Measurements from ENCODE around the gene SLC25A30. TPM values are rescaled to one million over a fixed set of nuclear protein-coding genes. Genes with fewer than 3 reads are reported as not detected.
"Not testable (repeated sequence)": the region's sequence is repeated elsewhere in the genome, so short reads cannot be mapped to it uniquely, and the experiment has no call there.

SLC25A30 gene
- total RNA-seq, 1 donor from 2014 or later, result 28.8 TPM

DNA sequence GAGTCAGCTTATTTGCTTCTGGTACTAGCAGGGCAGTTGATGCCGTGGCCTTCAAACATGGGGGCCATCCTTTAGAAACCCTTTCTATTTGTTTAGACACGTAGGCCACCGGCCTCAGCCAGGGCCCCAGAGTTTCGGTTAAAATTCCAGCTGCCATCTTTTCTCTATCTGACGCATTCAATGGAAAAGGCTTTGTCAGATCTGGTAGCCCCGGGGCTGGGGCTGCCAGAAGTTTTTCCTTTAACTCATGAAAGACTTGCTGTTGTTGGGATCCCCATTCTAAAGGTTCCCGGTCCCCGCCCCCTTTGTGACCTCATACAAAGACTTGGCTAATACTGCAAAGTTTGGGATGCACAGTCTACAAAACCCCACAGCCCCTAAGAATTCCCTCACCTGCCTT is 41.5 kb downstream of the SLC25A30 start:
- ATAC-seq; DNase-seq (ENCODE audit: low spot score); intact Hi-C loops (cut with DNase I): not testable (repeated sequence)

DNA sequence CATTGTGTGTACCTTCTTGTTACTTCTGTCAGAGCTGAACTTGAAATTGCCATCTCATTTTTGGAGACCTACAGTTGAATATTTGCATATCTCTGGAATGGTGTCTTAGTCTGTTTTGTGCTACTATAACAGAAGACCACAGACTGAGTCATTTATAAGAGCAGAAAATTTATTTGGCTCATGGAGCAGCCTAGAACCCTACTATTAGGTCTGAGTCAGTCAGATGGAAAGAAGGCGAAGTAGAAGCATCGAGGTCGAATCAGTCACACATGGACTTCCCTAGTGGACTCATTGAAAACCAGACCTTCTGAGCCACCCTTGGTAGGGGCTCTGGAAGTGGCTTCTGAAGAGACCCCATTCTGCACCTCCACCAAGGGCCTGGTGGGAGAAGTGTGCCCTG is 43.3 kb downstream of the SLC25A30 start:
- DNase-seq (ENCODE audit: low spot score) (no peak), ATAC-seq (no peak)
- intact Hi-C loops (cut with DNase I), result no loop called here

DNA sequence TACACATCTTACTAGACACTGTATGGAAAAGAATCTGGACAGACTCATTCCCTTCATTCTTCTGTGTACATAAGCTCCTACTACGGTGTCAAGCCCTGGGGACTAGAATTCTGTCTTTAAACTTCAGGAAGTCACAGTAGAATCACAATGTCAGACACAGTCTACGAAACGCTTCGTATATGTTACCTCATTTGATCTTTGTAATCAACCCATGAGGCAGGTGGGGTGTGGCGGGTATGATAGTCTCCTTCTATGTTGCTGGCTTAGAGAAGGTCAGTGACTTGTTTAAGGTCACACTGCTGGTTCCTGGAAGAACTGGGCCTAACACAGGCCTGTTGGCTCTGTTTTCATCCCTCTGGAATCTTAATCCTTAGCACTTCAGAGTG is 45.0 kb downstream of the SLC25A30 start:
- DNase-seq (ENCODE audit: low spot score), result no peak
- intact Hi-C loops (cut with DNase I), result no loop called here
- ATAC-seq, result no peak

DNA sequence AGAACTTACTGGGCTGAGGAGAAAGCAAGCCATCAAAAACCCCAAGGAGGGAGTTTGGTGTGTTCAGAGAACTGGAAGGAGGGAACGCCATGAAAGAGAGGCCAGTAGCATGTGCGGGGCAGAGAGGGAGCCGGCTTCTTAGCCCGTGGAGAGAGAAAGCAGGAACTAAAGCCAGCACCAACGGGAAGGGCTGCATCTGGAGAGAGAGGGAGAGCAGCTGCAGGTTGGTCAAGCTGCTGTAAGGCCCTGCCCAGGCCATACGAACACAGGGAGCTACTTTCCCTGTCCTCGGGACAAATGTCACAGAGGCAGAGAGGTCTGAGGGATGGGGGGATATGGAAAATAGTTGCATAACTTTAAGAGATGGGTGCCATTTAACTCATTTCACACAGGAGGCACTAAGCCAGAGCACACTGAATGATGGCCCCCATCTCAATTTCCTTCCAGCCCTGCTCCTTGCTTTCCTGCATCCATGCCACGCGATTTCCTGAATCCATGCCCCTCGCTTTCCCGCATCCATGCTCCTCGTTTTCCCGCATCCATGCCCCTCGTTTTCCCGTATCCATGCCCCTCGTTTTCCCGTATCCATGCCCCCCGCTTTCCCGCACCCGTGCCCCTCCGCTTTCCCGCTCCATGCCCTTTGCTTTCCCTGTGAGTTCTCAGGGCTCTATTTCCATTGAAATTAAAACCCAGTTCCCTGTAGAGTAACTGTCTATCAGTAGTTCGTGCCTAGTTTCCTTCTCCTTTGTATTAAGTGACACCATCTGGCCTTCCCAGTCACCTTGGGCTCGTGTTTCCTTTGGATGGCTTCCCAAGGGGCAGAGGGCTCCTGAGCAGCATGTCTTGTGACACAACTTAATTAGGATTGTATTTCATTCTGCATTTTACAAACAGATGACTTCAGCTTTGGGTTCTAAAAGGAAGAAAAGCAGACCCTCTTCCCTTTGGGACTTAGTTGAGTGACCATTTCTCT is 45.7 kb downstream of the SLC25A30 start:
- DNase-seq (ENCODE audit: low spot score), result no peak
- peak; percentile 38 for ATAC-seq
- intact Hi-C loops (cut with DNase I), result no loop called here

DNA sequence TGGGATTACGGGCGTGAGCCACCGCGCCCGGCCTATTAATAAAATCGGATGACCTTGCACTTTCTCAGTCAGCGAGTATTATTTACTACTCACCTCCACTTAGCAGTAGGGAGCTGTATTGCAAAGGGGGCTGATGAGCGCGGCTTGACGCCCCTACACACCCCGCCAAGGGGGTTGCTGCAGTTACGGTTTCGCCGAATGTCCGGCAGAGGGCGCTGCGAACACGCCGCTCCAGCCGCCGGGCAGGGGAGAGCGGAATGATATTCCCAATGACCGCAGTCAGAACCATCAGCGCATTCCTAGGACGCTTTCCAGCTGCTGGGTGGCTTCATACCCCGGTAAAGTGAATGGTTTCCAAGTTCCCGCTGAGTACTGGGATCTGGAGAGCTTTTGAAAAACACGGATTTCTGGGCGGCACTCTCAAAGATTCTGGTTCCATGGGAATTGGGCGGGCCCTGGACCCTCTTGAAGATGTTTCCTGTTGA is 47.2 kb downstream of the SLC25A30 start:
- intact Hi-C loops (cut with DNase I), result no loop called here

DNA sequence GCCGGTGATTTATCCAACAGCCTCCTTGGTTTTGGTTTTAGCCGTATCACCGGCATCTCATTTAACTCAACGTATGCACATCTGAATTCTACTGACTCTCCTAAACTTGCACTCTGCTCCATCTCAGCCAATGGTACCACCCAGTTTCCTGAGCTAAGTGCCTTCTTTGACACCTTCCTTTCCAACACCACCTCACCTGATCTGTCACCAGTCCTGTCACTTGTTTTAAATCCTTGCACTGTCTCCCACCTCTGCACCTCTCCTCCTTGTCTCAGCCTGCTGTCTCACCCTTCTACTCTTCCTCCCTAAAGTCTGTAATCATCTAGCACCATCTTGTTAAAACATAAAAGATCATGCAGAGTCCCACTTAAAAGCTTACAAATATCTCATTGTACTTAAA is 49.1 kb downstream of the SLC25A30 start:
- ATAC-seq, result no peak
- DNase-seq (ENCODE audit: low spot score), result no peak
- intact Hi-C loops (cut with DNase I), result no loop called here

More for the DNA sequence above, 47.2 kb downstream of the SLC25A30 start:
- peak; percentile 86 for DNase-seq (ENCODE audit: low spot score)
- ATAC-seq, result peak; percentile 90

DNA sequence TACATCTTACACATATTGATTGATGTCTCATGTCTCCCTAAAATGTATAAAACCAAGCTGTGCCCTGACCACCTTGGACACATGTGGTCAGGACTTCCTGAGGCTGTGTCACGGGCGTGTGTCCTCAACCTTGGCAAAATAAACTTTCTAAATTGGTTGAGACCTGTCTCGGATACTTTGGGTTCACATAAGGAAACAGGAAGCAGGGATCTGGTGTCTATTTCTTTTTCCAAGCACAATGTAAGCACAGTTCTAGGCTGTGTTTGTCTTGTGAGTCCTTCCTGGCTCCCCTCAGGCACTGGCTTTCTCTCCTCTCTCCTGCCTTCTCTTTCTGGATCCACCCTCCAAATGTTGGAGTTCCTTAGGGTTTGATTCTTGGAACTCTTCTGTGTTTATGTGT is 49.6 kb downstream of the SLC25A30 start:
- DNase-seq (ENCODE audit: low spot score) (no peak), ATAC-seq (no peak)
- intact Hi-C loops (cut with DNase I), result no loop called here

DNA sequence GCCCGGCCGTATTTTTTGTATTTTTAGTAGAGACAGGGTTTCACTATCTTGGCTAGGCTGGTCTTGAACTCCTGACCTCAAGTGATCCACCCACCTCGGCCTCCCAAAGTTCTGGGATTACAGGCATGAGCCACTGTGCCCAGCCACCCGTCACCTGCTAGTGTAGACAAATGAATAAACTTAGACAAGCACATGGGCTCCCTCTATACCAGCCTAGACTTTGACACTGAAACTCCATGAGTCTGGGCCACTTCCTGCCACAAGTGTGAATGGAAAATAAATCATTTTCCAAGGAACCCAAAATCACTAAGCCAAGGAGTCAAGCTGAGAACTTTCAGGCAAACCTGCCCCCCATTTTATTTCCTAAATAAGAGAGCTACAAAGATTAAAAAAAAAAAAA is 50.2 kb downstream of the SLC25A30 start:
- intact Hi-C loops (cut with DNase I), result no loop called here
- no peak for DNase-seq (ENCODE audit: low spot score)
- no peak for ATAC-seq

DNA sequence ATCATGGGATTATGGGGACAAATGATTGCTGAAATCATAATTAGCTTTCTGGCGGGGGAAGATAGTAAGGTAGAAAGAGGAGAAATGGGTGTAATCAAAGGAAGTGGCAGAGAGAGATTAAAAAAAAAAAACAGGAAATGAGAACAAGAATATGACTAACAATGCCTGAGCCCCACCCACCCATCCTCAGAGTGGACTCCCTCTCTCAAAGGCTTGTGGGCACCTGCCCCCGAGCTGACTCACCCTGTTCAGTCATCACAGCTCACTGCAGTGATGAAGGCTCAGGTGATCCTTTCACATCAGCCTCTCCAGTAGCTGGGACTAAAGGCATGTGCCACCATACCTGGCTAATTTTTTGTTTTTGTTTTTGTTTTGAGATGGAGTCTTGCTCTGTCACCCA is 50.8 kb downstream of the SLC25A30 start:
- ATAC-seq, result no peak
- no peak for DNase-seq (ENCODE audit: low spot score)

DNA sequence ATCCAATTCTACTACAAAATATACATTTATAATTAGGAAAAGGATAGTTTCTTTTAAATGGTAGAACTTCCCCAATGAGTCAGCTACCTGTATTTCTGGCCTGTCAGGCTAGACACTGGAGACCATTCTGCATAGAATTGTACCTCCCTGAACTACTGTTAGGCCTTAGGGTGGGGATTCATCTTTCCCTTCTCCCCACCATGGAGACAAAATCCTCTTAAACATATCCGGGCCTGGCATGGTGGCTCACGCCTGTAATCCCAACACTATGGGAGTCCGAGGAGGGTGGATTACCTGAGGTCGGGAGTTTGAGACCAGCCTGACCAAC is 52.7 kb downstream of the SLC25A30 start:
- intact Hi-C loops (cut with DNase I), result no loop called here
- DNase-seq (ENCODE audit: low spot score) (no peak), ATAC-seq (no peak)

More for the DNA sequence above, 50.8 kb downstream of the SLC25A30 start:
- intact Hi-C loops (cut with DNase I), result no loop called here

DNA sequence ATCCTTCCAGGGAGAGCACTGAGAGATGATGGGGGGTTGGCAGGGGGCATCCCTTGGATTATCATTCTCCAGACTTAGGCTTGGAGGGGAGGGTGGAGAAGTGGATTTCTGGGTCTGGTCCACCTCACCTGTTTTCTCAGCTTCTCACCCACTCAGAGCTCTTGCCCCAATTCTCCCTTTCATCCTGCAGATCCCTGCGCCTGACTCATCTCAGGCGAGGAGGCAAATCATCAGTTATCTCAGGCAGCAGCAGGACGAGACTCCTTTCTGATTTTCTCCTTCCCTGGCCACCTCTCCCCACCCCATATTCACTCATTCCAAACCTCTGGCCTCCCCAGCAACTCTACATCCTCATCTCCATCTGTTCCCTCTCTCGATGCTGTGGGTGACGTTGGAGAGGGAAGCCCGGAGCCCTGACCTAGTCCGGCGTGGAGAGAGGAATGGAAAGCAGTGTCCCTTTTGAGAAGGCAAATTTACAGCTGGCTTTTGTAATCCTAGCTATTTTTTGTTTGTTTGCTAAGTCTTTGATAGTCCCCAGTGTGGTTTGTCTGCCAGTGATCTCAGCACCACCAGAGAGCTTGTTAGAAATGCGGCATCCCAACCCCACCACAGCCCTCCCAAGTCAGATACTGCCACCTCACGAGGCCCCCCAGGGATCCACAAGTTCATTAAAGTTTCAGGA is 53.2 kb downstream of the SLC25A30 start:
- intact Hi-C loops (cut with DNase I), result no loop called here
- ATAC-seq (no peak), DNase-seq (ENCODE audit: low spot score) (no peak)

DNA sequence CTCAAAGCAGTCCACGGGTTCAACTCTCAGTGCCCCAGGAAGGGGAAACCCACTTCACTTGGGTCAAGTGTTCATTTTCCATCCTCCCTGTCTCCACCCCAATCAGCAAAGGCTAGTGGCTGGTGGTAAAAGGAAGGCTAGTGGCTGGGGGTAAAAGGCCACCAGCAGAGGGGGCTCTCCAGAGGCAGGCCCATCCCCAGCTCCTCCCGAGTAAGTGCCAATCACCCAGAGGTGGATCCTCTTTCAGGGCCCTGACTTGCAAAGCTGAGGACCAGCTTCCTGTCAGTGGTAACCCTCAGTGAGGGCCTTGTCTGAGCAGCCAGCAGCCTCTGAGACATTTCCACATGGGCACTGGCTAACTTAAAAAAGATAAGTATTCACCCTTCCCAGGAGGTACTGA is 55.2 kb downstream of the SLC25A30 start:
- intact Hi-C loops (cut with DNase I), result no loop called here
- ATAC-seq (peak; percentile 18), DNase-seq (ENCODE audit: low spot score) (no peak)

DNA sequence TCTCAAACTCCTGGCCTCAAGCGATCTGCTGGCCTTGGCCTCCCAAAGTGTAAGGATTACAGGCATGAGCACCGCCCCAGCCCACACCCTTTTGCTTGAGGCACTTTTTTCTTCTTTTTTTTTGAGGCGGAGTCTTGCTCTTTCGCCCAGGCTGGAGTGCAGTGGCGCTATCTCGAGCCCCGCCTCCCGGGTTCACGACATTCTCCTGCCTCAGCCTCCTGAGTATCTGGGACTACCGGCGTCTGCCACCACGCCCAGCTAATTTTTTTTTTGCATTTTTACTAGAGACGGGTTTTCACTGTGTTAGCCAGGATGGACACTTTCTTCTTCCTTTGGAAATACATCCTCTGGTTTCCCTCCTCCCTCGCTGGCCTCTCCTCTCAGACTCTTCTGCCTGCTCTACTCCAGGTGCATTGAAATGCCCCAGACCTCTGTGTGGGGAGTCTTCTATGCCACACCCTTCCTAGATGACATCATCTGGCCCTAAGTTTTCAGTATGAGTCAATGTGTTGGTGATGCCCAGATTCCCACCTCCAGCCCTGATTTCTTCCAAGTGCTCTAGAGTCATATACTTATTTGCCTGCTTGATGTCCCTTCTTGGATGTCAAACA is 56.5 kb downstream of the SLC25A30 start:
- DNase-seq (ENCODE audit: low spot score) (peak; percentile 22), ATAC-seq (no peak)
- intact Hi-C loops (cut with DNase I), result no loop called here

DNA sequence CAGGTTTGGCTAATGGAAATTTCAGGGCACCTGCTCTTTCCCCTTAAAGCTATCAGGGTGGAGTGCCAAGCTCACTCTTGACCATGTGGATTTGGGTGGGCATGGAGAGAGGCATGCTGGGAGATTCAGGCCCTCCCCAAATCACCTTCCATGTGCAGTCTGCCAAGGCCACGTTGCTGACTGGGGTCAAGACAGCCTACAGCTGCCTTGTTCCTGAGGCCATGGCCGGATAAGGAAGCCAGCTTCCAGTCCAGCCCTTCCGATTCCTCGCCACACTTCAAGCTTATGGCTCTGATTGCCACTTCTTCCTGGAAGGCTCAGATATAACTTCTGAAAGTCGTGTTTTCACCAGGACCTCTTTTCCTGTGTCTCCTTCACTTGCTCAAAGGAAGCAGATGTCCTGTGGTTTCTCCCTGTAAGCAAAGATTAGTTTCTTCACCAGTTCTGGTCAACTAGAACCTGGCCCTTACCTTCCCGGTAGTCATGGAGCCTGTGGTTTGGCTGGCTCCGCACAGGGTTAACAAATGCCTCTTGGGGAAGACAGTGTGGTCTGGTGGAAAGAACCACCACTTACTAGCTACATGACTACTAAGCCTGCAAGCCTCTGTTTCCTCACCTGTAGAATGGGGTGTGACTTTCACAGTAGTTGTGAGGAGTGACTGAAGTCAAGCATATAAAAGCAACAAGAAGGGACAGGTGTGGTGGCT is 61.1 kb downstream of the SLC25A30 start:
- DNase-seq (ENCODE audit: low spot score) (no peak), ATAC-seq (no peak)
- intact Hi-C loops (cut with DNase I), result no loop called here

DNA sequence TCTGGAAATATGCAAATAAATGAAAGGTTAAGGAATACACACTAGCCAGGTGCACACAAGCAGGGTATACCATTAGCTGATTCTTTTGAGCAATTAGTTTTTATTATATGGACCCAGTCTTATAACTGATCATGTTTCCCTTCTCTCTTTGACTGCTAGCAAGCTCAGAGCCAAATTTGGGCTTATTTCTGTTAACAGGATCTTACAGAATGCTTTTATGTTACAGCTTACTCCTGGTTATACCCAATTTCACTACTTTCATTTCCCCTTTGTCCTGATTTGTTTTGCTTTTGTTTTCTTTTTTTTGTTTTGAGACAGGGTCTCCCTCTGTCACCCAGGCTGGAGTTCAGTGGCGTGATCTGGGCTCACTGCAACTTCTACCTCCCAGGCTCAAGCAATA is 64.3 kb downstream of the SLC25A30 start:
- DNase-seq (ENCODE audit: low spot score) (no peak), ATAC-seq (no peak)
- intact Hi-C loops (cut with DNase I), result no loop called here

DNA sequence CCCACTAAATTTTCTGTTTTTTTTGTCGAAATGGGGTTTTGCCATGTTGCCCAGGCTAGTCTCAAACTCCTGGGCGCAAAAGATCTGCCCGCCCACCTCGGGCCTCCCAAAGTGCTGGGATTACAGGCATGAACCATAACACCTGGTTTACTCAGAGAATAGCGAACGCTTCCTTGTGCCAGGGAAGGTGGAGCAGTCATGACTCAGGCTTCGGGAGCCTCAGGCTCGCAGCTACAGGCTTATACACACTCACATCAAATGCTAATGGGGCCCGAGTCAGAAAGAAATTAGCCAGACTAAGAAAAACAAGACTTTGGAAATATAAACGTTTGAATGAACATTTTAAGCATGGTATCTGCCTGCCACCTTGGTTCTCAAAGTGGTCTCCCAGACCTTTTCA is 66.1 kb downstream of the SLC25A30 start:
- intact Hi-C loops (cut with DNase I), result no loop called here
- DNase-seq (ENCODE audit: low spot score), result no peak
- no peak for ATAC-seq

DNA sequence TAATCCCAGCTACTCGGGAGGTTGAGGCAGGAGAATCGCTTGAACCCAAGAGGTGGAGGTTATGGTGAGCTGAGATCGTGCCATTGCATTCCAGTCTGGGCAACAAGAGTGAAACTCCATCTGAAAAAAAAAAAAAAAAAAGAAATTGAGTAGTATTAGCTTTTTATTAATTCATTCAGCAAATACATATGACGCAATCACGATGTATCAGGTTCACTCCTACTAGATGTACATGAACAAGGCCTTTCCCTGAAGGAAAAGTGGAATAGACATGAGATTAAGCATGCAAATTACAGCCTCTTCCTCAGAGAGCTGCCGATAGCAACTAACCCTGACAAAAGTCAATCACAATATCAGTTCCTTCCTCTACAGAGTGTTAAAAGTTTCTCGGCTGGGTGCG is 68.0 kb downstream of the SLC25A30 start:
- ATAC-seq, result no peak
- intact Hi-C loops (cut with DNase I), result no loop called here
- no peak for DNase-seq (ENCODE audit: low spot score)

DNA sequence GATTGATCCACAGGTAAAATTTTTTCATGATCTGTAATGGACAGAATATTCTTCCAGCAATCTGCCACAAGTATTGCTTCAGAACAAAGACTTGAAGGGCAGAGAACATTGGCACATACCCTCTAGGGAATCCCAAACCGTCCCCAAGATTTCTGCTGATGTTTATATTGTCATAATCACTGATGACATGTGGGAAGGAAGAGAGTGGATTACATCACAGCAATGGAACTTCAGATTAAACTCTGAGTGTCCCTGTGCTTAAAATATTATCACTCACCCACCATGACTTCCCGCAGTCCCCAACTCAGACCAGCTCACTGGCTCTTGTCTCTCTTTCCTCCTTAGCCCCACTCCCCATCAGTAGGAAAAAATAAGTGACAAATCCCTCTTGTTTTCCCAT is 68.7 kb downstream of the SLC25A30 start:
- no peak for ATAC-seq
- DNase-seq (ENCODE audit: low spot score), result no peak
- intact Hi-C loops (cut with DNase I), result no loop called here

DNA sequence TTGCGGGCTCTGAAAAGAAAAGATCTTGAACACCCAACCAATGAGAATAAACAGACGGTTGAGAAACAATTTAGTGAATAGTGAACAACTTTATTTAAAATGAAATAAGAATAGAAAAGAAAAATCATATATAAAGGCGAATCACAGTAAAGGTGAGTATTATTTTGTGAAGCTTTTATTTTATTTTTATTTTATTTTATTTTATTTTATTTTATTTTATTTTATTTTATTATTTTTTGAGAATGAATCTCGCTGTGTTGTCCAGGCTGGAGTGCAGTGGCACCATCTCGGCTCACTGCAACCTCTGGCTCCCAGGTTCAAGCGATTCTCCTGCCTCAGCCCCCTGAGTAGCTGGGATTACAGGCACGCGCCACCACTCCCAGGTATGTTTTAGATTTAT is 74.1 kb downstream of the SLC25A30 start:
- ATAC-seq; intact Hi-C loops (cut with DNase I): not testable (repeated sequence)

More for the DNA sequence above, 74.1 kb downstream of the SLC25A30 start:
- not testable (repeated sequence) for DNase-seq (ENCODE audit: low spot score)
